CD4-positive, CD25-positive, alpha-beta regulatory T cell (primary cell): ENCODE measurements around the gene MYO16. TPM values are rescaled to one million over a fixed set of nuclear protein-coding genes. Genes with fewer than 3 reads are reported as not detected.

Source experiments
- ATAC-seq, 2 donors: fragments of 150-1000 bp; cut with Tn5 transposase; one replicate each; pipeline ENCODE4 v1.10.0; 2021; ENCODE audit warnings: low read depth in 2 of 2, moderate number of reproducible peaks in 2 of 2, moderate library complexity in 1 of 2
- DNase-seq, 3 donors: peaks; one replicate each; pipeline versions ENCODE4 v3.0.0 to v3.0.0-alpha.2; 2012 to 2022; ENCODE audit warnings: mixed read lengths in 1 of 3
- H3K27ac ChIP-seq: one replicate; pipeline ENCODE4 v1.7.0; 2013; ENCODE audit warnings: mild to moderate bottlenecking, low read length; ENCODE audit not compliant: insufficient read depth, poor library complexity, severe bottlenecking
- H3K27me3 ChIP-seq: one replicate; pipeline ENCODE4 v1.7.0; 2013; ENCODE audit warnings: low read length; ENCODE audit not compliant: control insufficient read depth, insufficient read depth
- H3K36me3 ChIP-seq: one replicate; pipeline ENCODE4 v1.7.0; 2013; ENCODE audit warnings: mild to moderate bottlenecking, low read length, moderate library complexity; ENCODE audit not compliant: control insufficient read depth, insufficient read depth
- H3K4me1 ChIP-seq: 2 replicates; pipeline ENCODE4 v1.7.0; 2013; ENCODE audit warnings: mild to moderate bottlenecking, low read length; ENCODE audit not compliant: insufficient read depth, control insufficient read depth, poor library complexity, severe bottlenecking
- H3K4me3 ChIP-seq: one replicate; pipeline ENCODE4 v1.7.0; 2013; ENCODE audit warnings: low read depth, mild to moderate bottlenecking, low read length, moderate library complexity
- H3K9me3 ChIP-seq, 2 experiments: 1 replicate in 1 of 2; 2 replicates in 1 of 2; pipeline ENCODE4 v1.7.0; 2013; ENCODE audit warnings: low read length in 2 of 2, mild to moderate bottlenecking in 1 of 2, moderate library complexity in 1 of 2; ENCODE audit not compliant: control insufficient read depth in 2 of 2
- H3K27ac Mint-ChIP-seq, 3 donors: one replicate each; pipeline ENCODE4 v1.8.0; 2020 to 2022; ENCODE audit warnings: mild to moderate bottlenecking in 3 of 3, mixed read lengths in 3 of 3, moderate library complexity in 2 of 3
- H3K27me3 Mint-ChIP-seq: one replicate; pipeline ENCODE4 v1.8.0; 2022; ENCODE audit warnings: mild to moderate bottlenecking, mixed read lengths
- H3K36me3 Mint-ChIP-seq: one replicate; pipeline ENCODE4 v1.8.0; 2020; ENCODE audit warnings: mixed read lengths
- H3K4me1 Mint-ChIP-seq, 4 donors: one replicate each; pipeline ENCODE4 v1.8.0; 2020 to 2022; ENCODE audit warnings: mixed read lengths in 4 of 4, mild to moderate bottlenecking in 1 of 4
- H3K4me3 Mint-ChIP-seq, 4 donors: one replicate each; pipeline ENCODE4 v1.8.0; 2020 to 2022; ENCODE audit warnings: mild to moderate bottlenecking in 4 of 4, mixed read lengths in 4 of 4, moderate library complexity in 3 of 4
- H3K9me3 Mint-ChIP-seq, 7 donors: one replicate each; pipeline ENCODE4 v1.8.0; 2020 to 2022; ENCODE audit warnings: mixed read lengths in 7 of 7, mild to moderate bottlenecking in 3 of 7, moderate library complexity in 2 of 7
- polyA plus RNA-seq, 4 donors: library from polyadenylated mRNA; unstranded; fragments of 300-500 nt; fragmentation: Illumina TruSeq; gene quantifications; one replicate each; pipeline ENCODE4 v1.2.3, GENCODE V29; 2021
- total RNA-seq: library from RNA; stranded (reverse); gene quantifications from one replicate; pipeline ENCODE4 v1.2.3, GENCODE V29; 2022

The MYO16 gene
- total and polyA plus RNA-seq, 5 donors from 2014 or later: 0.08 to 2.3 (median 0.29) TPM

DNA sequence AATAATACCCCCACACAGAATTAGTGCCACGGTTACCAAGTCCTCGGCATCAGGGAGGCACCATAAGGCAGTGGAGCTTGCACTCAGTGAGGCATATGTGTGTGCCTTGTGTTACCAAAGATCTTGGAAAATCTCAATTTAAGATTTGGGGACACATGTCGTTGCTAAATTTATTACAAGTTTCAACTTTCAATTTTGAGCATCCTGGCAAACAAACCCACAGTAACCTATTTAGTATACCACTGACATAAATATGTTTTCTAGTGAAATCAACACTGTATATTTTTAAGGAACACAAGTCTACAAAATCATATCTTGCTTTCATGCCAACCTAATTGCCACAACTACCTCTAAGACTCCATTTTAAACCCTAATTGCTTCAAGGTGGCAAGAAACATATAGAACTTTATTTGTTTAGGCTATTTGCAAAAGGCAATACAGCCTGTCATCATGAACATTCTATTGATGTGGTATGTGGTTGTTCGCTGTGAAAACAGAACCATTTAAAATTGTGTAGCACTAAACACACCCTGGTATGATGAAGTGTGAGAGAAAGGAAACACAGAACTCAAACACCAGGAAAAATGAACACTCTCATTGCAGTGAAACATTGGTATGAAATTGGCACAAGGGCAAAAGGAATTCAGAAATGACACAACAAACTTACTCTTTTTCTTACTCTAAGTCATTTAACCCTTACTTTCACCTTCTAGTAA lies 625.9 kb downstream of the MYO16 start:
- H3K4me3 ChIP-seq: no peak overlapping the region
- no peaks in the 10 kb centered on the region for H3K36me3 ChIP-seq
- H3K9me3 ChIP-seq: no peaks in the 10 kb centered on the region
- no peak overlapping the region for H3K4me3 Mint-ChIP-seq
- H3K36me3 Mint-ChIP-seq: no peaks in the 10 kb centered on the region
- peaks cover 0 to 15% (median 3%) of the 10 kb centered on the region in 7 donors for H3K9me3 Mint-ChIP-seq
- ATAC-seq (no peak), DNase-seq (no peak)
- H3K27ac ChIP-seq: no peak overlapping the region
- H3K4me1 Mint-ChIP-seq: no peaks in the 10 kb centered on the region
- no peaks in the 10 kb centered on the region for H3K4me1 ChIP-seq
- no peaks in the 10 kb centered on the region for H3K27me3 Mint-ChIP-seq
- H3K27ac Mint-ChIP-seq: no peak overlapping the region
- H3K27me3 ChIP-seq: no peaks in the 10 kb centered on the region

DNA sequence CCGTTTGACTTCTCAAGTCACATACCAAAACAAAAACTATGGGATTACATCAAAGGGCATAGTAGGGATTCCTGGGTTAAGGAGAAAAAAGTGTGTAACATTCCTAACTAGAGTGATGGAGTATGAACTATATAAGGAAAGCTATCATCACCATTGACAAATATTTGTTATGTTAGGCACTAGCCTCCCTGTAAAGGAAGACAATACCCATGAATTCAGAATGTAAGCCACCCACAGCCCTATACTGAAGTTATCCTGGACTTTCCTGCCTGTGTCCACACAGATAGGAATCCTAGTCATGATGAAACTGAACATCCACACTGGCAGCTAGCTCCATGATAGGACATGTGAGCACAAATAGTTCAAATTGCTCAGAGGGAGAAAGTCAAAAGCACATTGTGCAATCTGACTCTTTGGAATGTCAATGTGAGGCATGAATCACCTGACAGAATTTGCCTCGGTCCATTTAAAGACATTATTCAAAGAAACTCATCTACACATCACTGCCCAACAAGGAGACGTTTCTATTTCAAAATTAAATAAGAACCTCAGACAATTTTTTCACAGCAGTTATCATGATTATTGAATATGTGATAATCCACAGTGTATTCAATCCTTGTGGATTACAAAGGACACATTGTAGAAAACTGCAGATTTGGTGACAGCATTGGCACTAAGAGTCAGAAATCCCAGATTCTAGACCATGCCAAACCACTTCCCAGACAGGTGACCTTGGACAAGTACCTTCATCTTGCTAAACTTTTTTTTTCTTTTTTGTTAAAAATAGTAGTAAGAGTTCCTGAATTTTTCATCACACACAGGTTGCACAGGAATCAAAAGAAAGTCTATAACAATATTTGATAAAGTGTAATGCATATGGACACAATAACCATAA lies 627.7 kb downstream of the MYO16 start:
- peaks cover 0 to 4% (median 3%) of the 10 kb centered on the region in 7 donors for H3K9me3 Mint-ChIP-seq
- no peaks in the 10 kb centered on the region for H3K4me1 ChIP-seq
- no peaks in the 10 kb centered on the region for H3K27me3 Mint-ChIP-seq
- ATAC-seq: no peak
- no peak overlapping the region for H3K27ac Mint-ChIP-seq
- H3K36me3 ChIP-seq: no peaks in the 10 kb centered on the region
- H3K4me3 Mint-ChIP-seq: no peak overlapping the region
- DNase-seq: no peak
- no peaks in the 10 kb centered on the region for H3K4me1 Mint-ChIP-seq
- no peaks in the 10 kb centered on the region for H3K9me3 ChIP-seq
- H3K27me3 ChIP-seq: no peaks in the 10 kb centered on the region
- H3K36me3 Mint-ChIP-seq: no peaks in the 10 kb centered on the region
- H3K27ac ChIP-seq: no peak overlapping the region
- no peak overlapping the region for H3K4me3 ChIP-seq
